Glutamatergic neuron (in vitro differentiated cells): ENCODE data around the gene MYO5B. TPM values are rescaled to one million over a fixed set of nuclear protein-coding genes. Genes with fewer than 3 reads are reported as not detected.

ENCODE experiments used
- DNase-seq: peaks from one replicate; pipeline ENCODE4 v3.0.0; 2022
- H3K27ac Mint-ChIP-seq: one replicate; pipeline ENCODE4 v1.8.0; 2020; ENCODE audit warnings: mild to moderate bottlenecking, mixed read lengths, inconsistent platforms; ENCODE audit not compliant: unreplicated experiment
- H3K27me3 Mint-ChIP-seq: one replicate; pipeline ENCODE4 v1.8.0; 2020; ENCODE audit warnings: mild to moderate bottlenecking, moderate library complexity, mixed read lengths, inconsistent platforms; ENCODE audit not compliant: unreplicated experiment
- H3K36me3 Mint-ChIP-seq: one replicate; pipeline ENCODE4 v1.8.0; 2020; ENCODE audit warnings: mild to moderate bottlenecking, mixed read lengths, inconsistent platforms; ENCODE audit not compliant: unreplicated experiment
- H3K4me1 Mint-ChIP-seq: one replicate; pipeline ENCODE4 v1.8.0; 2020; ENCODE audit warnings: mild to moderate bottlenecking, low read depth, mixed read lengths, inconsistent platforms; ENCODE audit not compliant: unreplicated experiment
- H3K4me3 Mint-ChIP-seq: one replicate; pipeline ENCODE4 v1.8.0; 2020; ENCODE audit warnings: mild to moderate bottlenecking, mixed read lengths, inconsistent platforms; ENCODE audit not compliant: unreplicated experiment
- H3K9me3 Mint-ChIP-seq: one replicate; pipeline ENCODE4 v1.8.0; 2020; ENCODE audit warnings: mild to moderate bottlenecking, moderate library complexity, mixed read lengths, inconsistent platforms; ENCODE audit not compliant: unreplicated experiment
- CTCF ChIP-seq: fragments of 200-600 bp; sonication (generic); IDR thresholded peaks from one replicate; pipeline ENCODE4 v1.5.0; 2021; ENCODE audit not compliant: partially characterized antibody, unreplicated experiment
- total RNA-seq: library from RNA; stranded (reverse); fragmentation: NEBNext Ultra II Directional; extraction: Animal tissue kit (Norgen Biotek cat#: 25700); gene quantifications from one replicate; pipeline ENCODE4 v1.2.1, GENCODE V29; 2021; ENCODE audit not compliant: unreplicated experiment

The MYO5B gene
- total RNA-seq, 1 donor from 2014 or later, result 2.7 TPM

DNA sequence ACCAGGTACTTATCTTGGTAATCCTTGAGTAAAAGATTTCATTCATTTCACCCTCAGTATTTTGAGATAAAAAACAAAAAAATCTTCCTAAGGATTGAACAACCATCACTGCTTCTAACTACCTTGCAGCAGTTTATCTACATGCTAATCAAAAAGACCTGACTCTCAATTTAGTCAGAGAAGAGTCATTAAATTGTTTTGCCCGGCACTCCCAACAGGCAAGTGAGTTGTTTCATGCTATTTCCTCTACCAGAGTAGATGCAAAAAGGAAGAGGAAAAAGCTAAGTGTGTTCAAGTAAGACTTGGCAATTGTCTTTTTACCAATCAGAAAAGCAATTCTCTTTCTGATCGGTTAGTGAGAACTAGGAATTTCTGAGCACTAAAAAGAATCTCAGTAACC lies 39.5 kb downstream of the MYO5B start:
- Mint-ChIP-seq H3K9me3 (no peaks in the 10 kb centered on the region), H3K27ac (no peak overlapping the region), H3K36me3 (no peaks in the 10 kb centered on the region), H3K27me3 (peaks cover 3% of the 10 kb centered on the region), H3K4me3 (no peak overlapping the region), H3K4me1 (no peaks in the 10 kb centered on the region)
- no peak for DNase-seq
- no peak for TF ChIP-seq CTCF

GRCh38 chr18:50154420-50154819 lies 40.5 kb downstream of the MYO5B start:
- Mint-ChIP-seq H3K4me1 (no peaks in the 10 kb centered on the region), H3K27me3 (no peaks in the 10 kb centered on the region), H3K9me3 (no peaks in the 10 kb centered on the region), H3K27ac (no peak overlapping the region), H3K36me3 (no peaks in the 10 kb centered on the region), H3K4me3 (no peak overlapping the region)
- no peak for TF ChIP-seq CTCF
- no peak for DNase-seq

DNA sequence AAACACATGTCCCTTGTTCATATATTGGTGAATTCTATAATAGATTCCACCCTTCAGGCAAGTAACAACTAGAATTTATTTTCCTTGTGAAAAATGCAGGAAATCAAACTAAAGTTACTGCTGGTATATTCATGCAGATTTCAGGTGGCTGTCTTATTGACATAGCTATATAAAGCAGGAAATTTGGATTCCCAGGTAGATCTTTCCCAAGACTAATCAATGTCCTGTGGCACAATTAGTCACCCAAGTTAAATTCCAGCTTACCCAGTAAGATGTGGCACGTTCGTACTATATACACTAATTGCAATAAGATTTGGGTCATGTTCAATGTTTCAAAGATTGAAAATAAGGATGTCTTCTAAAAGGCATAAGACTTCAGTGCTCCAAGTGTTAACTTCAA lies 42.0 kb downstream of the MYO5B start:
- H3K9me3 Mint-ChIP-seq, result no peaks in the 10 kb centered on the region
- no peaks in the 10 kb centered on the region for H3K4me1 Mint-ChIP-seq
- DNase-seq, result no peak
- no peak for TF ChIP-seq CTCF
- H3K27me3 Mint-ChIP-seq, result no peaks in the 10 kb centered on the region
- no peak overlapping the region for H3K4me3 Mint-ChIP-seq
- no peaks in the 10 kb centered on the region for H3K36me3 Mint-ChIP-seq
- no peak overlapping the region for H3K27ac Mint-ChIP-seq

DNA sequence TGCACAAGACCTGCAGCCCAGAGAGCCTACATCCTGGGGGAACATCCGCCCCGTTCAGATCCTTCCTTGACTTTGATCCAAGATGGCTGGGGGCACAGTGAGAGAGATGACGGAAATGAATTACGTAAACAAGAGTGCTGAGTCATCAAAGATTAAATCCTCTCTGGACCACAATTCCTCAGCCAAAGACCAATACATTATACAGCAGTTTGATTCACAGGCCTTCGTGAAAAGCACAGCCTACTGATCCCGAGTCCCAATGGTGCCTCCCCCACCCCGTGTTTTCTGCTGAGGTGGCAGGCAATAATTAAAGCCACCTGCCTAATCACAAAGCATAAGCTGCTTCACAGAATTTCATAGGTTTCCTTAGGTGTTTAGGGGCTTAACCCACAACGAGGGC lies 43.0 kb downstream of the MYO5B start:
- no peak for DNase-seq
- Mint-ChIP-seq H3K4me3 (no peak overlapping the region), H3K27me3 (no peaks in the 10 kb centered on the region), H3K27ac (no peak overlapping the region), H3K4me1 (no peaks in the 10 kb centered on the region), H3K9me3 (peaks cover under 1% of the 10 kb centered on the region), H3K36me3 (no peaks in the 10 kb centered on the region)
- no peak for TF ChIP-seq CTCF

- H3K9me3 Mint-ChIP-seq, result peaks cover 2% of the 10 kb centered on the region
Measured at GRCh38 chr18:50144540-50144939, 50.4 kb downstream of the MYO5B start.

More at GRCh38 chr18:50144540-50144939, 50.4 kb downstream of the MYO5B start:
- H3K36me3 Mint-ChIP-seq, result no peaks in the 10 kb centered on the region
- no peak overlapping the region for H3K27ac Mint-ChIP-seq
- no peak overlapping the region for H3K4me3 Mint-ChIP-seq
- no peak for DNase-seq
- no peak for TF ChIP-seq CTCF
- peaks cover 1% of the 10 kb centered on the region for H3K27me3 Mint-ChIP-seq
- no peaks in the 10 kb centered on the region for H3K4me1 Mint-ChIP-seq
